ENCODE results near the gene POR. TPM values are rescaled to one million over a fixed set of nuclear protein-coding genes. Genes with fewer than 3 reads are reported as not detected.

The POR gene
- total and polyA plus RNA-seq, 2 of the 8 experiments (the other 6 are each of a cell fraction or from before 2014, with no cell fraction given) = 98.7 to 144 TPM

DNA sequence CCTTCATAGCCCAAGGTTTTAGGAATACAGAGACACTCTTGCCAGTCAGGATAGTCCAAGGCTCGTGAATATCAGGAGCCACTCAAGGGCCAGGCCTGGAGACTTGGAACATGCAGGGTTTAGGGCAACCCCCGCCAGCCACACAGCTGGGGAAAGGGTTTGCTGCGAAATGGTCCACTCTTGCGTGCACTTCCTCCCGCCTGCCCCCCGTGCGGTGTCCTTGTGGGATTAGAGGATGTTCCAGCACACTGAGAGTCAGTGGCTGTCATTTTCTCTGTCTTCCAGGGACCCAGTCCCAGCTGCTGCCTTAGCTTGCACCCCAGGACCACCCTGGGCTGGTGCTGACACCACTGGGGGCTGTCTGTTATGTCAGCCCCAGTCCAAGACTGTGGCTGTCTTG is 38.5 kb downstream of the POR start (continued):
- no peak for TF ChIP-seq TCF12 (IDR thresholded peaks at IDR 0.05; ENCODE audit: low read depth, low read length)
- TF ChIP-seq KDM1A (IDR thresholded peaks at IDR 0.05; ENCODE audit: borderline replicate concordance, low read length) = no peak
- no peak for TF ChIP-seq YY1 (IDR thresholded peaks at IDR 0.05; ENCODE audit: low read depth, low read length)
- TF ChIP-seq FOSL1 (IDR thresholded peaks at IDR 0.05; ENCODE audit: insufficient read depth, low read depth, low read length) = no peak
- TF ChIP-seq ASH2L (IDR thresholded peaks at IDR 0.05; ENCODE audit: low read length) = no peak
- no peak for TF ChIP-seq TAF7 (optimal IDR thresholded peaks at IDR 0.05; ENCODE audit: borderline replicate concordance, low read depth, low read length)
- TF ChIP-seq BCL11A (IDR thresholded peaks at IDR 0.05; ENCODE audit: low read depth in 2 of 2, low read length in 2 of 2) = no peak
- TF ChIP-seq, protein P1, sequence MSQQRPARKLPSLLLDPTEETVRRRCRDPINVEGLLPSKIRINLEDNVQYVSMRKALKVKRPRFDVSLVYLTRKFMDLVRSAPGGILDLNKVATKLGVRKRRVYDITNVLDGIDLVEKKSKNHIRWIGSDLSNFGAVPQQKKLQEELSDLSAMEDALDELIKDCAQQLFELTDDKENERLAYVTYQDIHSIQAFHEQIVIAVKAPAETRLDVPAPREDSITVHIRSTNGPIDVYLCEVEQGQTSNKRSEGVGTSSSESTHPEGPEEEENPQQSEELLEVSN (IDR thresholded peaks at IDR 0.05) = no peak
